Caki2 (cell line): ENCODE results near the gene TRPM6. TPM values are rescaled to one million over a fixed set of nuclear protein-coding genes. Genes with fewer than 3 reads are reported as not detected.
A peak's percentile ranks its signal among the peaks of the same experiment; 100 is the strongest.

Source experiments
- DNase-seq: peaks from one replicate; pipeline ENCODE4 v3.0.0-alpha.2; 2015; ENCODE audit warnings: low read depth
- in situ Hi-C: cut with HindIII; loops from 2 replicates; pipeline ENCODE4 v1.10.0; 2016; ENCODE audit warnings: low sequenced_read_pairs, low pct_unique_long_range_greater_than_20kb, mixed read lengths
- total RNA-seq: library from RNA; depleted of rRNA; stranded (reverse); fragments of >200 nt; shearing (Covaris generic); gene quantifications from 2 replicates; pipeline ENCODE4 v1.2.3, GENCODE V29; 2014; ENCODE audit warnings: low replicate concordance

The TRPM6 gene
- total RNA-seq, 1 experiment from 2014 or later, result not detected

- DNase-seq, result no peak
- in situ Hi-C loops, result no loop called here
Observed at GRCh38 chr9:74800226-74800625, 87.5 kb downstream of the TRPM6 start.

DNA sequence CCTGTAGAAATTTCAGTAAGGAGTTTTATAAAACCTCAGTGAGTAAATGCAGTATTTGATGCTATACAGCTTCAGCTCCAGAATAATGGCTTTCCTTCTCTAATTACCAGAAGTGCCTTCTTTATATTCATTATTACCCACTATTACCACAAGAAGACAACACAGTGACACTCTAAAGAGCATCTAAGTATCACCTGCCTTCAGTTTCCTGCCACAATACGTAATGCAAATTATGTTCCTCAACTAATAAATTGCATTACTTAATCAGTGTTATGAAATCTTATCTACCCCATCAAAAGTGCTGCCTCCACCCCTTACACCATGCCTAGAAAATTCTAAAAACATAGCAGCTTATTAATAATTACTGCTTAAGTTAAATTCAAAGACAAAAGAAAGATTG, 91.9 kb downstream of the TRPM6 start:
- in situ Hi-C loops, result no loop called here
- DNase-seq, result no peak

DNA sequence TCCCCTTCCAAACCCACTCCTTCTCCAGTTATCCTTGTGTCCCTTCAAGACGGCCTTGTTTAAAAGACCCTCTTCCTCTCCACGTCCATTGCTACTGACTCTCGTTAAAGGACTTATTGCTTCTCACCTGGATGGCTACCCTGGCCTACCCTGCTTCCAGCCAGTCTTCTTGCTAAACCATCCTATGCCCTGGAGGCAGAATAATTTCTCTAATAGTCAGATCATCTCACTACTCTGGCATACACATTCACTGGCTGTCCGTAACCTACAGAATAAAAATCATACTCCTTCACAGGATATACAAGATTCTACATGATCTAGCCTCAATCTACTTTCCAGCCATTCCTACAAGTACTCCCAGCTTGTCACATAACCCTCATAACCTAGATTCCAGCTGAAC, 92.6 kb downstream of the TRPM6 start:
- DNase-seq, result no peak
- in situ Hi-C loops, result no loop called here

DNA sequence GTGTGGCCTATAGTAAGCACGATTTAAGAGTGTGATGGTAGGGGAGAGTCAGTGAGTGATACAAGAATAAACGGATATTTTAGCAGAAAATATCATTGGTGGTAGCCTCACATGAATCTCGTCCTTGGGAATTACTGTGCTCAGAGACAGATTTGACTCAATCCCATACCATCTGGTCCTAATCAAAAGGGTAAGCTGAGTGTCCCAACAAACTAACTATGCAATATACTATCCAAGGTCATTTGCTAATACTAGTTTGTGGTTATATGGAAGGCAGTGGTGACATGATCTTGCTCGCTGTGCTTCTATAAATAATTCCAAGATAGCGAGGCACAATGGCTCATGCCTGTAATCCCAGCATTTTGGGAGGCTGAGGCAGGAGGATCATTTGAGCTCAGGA, 103.2 kb downstream of the TRPM6 start:
- in situ Hi-C loops, result no loop called here

DNA sequence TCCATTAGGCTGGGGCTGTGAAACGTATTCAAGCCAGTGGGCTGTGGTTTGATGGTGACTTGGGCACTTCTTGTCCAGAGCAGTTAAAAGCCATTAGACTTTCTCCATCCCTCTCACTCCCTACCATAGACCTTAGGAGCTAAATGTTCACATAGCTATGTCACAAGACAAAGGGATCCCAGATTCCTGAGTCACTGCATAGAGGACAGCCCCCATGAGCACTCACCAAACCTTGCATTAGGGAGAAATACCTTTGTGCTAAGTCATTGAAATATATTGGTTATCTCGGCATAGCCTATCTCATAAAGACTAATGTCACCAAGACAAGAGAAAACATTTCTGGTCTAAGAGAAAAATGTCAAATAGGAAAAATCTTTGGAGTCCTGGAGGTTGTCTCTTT, 104.3 kb downstream of the TRPM6 start:
- in situ Hi-C loops, result no loop called here
- peak; percentile 37 for DNase-seq

More for the DNA sequence above, 103.2 kb downstream of the TRPM6 start:
- DNase-seq, result no peak

- DNase-seq, result peak; percentile 41
- in situ Hi-C loops, result no loop called here
Observed at GRCh38 chr9:74777136-74777879, 110.4 kb downstream of the TRPM6 start.

- DNase-seq, result no peak
- in situ Hi-C loops, result no loop called here
Observed at GRCh38 chr9:74775396-74775795, 112.3 kb downstream of the TRPM6 start.

GRCh38 chr9:74773886-74774479, 113.7 kb downstream of the TRPM6 start:
- in situ Hi-C loops, result no loop called here
- peak; percentile 35 for DNase-seq

DNA sequence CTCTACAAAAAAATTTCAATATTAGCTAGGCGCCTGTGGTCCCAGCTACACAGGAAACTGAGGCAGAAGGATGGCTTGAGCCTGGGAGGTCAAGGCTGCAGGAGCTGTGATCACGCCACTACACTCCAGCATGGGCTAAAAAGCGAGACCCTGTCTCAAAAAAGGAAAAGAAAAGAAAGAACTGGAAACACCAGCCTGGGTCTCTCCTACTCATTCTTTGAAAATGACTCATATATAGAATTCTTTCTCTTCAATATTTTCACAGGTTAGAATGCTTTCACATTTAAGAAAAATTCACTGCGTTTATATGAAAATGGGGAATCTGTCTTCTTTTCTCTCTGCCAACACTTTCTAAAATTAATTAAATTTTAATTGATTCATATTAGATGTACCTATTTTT, 115.6 kb downstream of the TRPM6 start:
- in situ Hi-C loops, result no loop called here
- no peak for DNase-seq

DNA sequence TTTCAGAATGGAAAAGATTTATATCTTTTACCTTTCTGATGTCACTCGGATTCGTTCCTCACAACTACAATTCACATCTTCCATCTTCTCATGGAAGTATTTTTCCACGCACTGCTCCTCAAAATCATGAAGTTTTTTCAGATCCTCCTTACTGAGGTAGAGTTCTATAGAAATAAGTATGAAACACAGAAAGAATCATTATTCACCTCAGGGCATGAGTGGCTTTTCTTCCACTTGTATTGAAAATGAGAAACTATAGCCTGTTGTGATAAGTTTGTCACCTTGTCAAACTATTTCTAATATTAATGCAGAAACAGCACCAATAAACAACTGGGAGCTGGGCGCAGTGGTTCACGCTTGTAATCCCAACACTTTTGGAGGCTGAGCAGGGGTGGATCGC, 116.0 kb downstream of the TRPM6 start:
- in situ Hi-C loops, result no loop called here
- no peak for DNase-seq

GRCh38 chr9:74771262-74771585, 116.5 kb downstream of the TRPM6 start:
- DNase-seq, result no peak
- in situ Hi-C loops, result no loop called here

DNA sequence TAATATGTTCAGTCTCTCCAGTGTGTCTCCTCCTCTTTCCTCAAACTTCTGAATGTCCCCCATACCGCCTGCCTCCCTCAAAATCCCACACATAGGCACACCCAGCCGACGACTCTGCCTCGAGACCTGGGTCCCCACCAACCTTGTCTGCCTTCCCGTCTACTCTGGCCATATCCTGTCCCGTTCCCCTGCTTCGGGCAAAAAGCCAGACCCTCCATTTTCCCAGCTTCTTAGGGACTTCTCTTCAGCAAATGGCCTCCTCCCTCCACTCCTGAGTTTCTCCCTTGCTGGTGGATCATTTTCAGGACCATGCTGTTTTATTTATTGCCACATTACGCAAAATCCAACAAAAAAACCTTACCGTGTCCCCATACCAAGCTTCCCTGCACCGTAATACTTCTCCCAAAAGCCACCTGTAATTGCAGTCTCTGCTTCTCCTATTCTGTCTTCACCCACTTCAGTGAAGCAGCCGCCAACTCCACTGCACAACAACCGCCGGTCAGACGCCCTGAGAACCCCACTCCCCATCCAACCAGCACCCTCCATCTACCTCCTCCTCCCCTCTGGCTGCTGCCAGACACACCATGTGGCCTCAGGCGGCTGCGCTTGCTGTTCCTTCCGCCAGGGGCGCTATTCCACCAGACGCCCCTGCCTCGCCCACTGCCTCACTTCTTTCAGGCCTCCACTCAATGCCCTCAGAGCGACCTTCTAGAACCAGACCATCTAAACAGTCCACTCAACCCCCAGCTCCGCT, 117.0 kb downstream of the TRPM6 start:
- no peak for DNase-seq
- in situ Hi-C loops, result no loop called here

DNA sequence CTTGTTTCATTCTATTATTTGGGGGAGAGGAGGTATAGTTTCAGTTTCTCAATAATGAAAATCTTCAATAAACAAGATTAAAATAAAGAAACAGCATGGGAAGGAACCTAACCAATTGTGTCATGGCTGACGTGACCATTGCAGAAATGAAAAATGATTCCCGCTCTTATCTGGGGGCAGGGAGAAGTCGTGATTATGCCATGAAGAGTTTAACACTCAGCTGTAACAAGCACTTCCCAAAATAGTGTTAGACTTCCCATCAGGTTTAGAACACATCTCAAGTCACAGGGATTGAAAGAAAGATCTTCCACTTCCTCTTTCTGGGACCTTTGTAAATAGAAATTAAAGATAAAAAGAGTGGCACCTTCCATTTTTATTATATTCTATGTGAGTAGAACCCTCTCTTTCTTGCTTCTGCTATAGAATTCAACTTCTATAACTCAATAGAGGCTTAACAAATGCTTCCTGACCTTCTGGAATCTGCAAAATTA, 122.2 kb downstream of the TRPM6 start:
- no peak for DNase-seq
- in situ Hi-C loops, result no loop called here

DNA sequence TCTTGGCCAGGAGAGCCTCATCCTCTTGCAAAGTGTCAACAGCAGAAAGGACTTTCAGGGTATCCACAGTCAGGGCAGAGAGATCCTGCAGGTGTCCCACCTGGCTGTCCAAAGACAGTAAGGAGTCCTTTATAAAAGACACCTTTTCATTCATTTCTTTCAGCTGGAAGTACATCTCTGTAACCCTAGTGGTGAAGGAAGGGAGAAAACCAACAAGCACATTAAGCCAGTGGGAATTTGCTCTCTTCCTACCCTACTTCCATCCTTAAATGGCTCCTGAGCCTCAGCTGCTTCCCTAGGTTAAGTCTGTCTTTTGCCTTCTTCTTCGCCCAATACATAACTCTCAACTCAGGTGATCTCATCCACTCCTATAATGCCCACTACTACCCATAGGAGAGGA, 124.8 kb downstream of the TRPM6 start:
- in situ Hi-C loops, result no loop called here
- no peak for DNase-seq

DNA sequence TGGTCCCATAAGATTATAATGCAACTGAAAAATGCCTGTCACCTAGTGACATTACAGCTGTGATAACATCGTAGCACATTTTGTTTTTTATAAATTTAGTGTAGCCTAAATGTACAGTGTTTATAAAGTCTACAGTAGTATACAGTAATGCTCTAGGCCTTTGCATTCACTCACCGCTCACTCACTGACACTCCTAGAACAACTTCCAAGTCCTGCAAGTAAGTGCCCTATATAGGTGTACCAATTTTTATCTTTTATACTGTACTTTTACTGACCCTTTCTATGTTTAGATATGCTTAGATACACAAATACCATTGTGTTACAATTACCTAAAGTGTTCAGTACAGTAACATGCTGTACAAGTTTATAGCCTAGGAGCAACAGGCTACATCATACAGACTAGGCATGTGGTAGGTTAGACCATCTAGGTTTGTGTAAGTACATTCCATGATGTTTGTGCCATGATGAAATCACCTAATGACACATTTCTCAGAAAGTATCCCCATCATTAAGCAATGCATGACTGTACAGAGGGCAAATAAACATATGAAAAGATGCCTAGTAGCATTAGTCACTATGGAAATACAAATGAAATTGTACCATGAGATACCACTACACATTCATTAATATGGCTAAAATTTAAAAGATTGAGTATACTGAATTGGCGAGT, 127.6 kb downstream of the TRPM6 start:
- in situ Hi-C loops, result no loop called here

DNA sequence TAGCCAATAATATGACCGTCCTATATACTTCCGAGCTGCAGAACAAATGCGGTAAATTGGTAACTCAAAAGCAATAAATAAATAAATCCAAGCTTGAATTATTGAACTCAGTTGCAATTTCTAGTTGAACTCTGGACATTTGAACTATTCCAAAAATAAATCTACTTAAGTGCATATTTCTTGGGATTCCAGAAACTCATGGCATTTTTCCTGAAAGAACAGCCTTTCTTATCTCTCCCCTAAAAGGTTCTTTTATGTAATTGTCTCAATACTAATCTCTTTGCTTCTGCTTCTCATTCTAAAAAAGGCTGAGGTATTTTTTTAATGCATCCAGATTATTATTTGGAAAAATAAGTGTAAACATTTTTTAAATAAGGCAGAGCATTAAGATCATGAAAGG, 131.7 kb downstream of the TRPM6 start:
- in situ Hi-C loops, result no loop called here
- no peak for DNase-seq

More for the DNA sequence above, 127.6 kb downstream of the TRPM6 start:
- peak; percentile 75 for DNase-seq

DNA sequence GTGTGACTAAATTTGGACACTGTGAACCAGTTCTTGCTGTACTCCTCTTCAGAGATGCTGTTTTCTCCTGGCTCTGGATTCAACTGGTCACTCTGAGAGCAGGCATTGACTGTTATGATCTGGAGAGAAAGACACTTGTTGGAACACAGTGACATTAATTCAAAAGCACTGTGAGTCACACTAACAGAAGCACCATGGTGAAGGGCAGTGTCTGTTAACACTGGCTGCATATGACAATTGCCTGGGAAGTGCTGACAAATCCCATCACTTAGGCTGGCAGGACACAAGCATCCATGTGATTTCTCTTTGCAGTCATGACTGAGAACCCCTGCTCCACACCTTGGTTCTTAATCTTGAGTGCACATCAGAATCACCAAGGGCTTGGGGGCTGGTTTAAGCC, 132.4 kb downstream of the TRPM6 start:
- peak; percentile 14 for DNase-seq
- in situ Hi-C loops, result no loop called here

DNA sequence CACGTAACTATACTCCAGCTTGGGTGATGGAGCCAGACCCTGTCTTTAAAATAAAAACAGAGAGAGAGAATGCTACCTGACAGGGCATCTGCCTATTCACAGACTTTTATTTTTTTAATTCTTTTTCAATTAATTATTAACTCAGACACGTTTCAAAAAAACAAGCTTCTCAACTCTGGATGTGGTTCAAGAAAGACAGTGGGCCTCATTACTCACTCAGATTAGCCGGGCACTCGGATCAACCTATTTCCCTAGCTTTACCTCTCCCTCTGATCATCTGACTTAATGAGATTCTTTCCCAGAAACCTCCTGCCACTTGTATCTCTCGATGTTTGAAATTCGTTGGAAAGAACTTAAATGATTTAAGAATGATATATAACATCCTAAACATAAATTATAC, 134.1 kb downstream of the TRPM6 start:
- in situ Hi-C loops, result no loop called here
- DNase-seq, result peak; percentile 41

DNA sequence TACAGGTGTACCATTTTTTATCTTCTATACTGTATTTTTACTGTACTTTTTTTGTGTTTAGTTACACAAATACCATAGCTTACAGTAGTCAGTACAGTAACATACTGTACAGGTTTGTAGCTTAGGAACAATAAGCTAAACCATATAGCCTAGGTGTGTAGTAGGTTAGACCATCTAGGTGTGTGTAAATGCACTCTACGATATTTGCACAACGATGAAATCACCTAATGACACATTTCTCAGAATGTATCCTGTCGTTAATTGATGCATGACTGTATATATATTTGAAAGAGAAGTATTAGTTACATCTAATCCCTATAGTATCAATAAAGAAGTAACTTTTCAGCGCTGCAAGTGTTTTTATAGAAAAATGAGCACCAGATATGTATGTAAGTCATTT, 138.8 kb downstream of the TRPM6 start:
- in situ Hi-C loops, result no loop called here

More for the DNA sequence above, 138.8 kb downstream of the TRPM6 start:
- DNase-seq, result no peak
